NB4 (cell line): ENCODE results near the gene FER.
"Not testable (repeated sequence)": the region's sequence is repeated elsewhere in the genome, so short reads cannot be mapped to it uniquely, and the experiment has no call there.

Experiments used
- DNase-seq: peaks from one replicate; pipeline ENCODE4 v3.0.0; 2010; ENCODE audit warnings: low read depth
- H3K4me3 ChIP-seq: one replicate; pipeline ENCODE4 v1.5.1; 2011; ENCODE audit warnings: mild to moderate bottlenecking, low read depth, low read length, moderate library complexity
- CTCF ChIP-seq: IDR thresholded peaks from one replicate; pipeline ENCODE4 v1.5.1; 2012; ENCODE audit warnings: low read depth, low read length
- MAX ChIP-seq: IDR thresholded peaks from 2 replicates; pipeline ENCODE4 v1.6.1; 2011; ENCODE audit warnings: low read depth, low read length
- MYC ChIP-seq: IDR thresholded peaks from 2 replicates; pipeline ENCODE4 v1.6.1; 2011; ENCODE audit warnings: low read depth, low read length
- POLR2A ChIP-seq: IDR thresholded peaks from 2 replicates; pipeline ENCODE4 v1.6.1; 2011; ENCODE audit warnings: mild to moderate bottlenecking; ENCODE audit not compliant: insufficient read length; ENCODE audit errors: extremely low read depth

FER gene

GRCh38 chr5:109003928-109004327 lies 256.2 kb downstream of the FER start:
- no peak overlapping the region for H3K4me3 ChIP-seq
- DNase-seq: no peak
- TF ChIP-seq MYC (no peak), POLR2A (no peak), MAX (no peak), CTCF (no peak)

GRCh38 chr5:109005297-109006009 lies 257.8 kb downstream of the FER start:
- H3K4me3 ChIP-seq: no peak overlapping the region
- no peak for DNase-seq
- TF ChIP-seq MYC: no peak
- no peak for TF ChIP-seq MAX
- no peak for TF ChIP-seq POLR2A
- no peak for TF ChIP-seq CTCF

- no peak overlapping the region for H3K4me3 ChIP-seq
- TF ChIP-seq MAX (no peak), POLR2A (no peak), CTCF (no peak), MYC (no peak)
- no peak for DNase-seq
These were observed 258.4 kb downstream of the FER start for GRCh38 chr5:109006129-109006528.

GRCh38 chr5:109016300-109016699 lies 268.6 kb downstream of the FER start:
- no peak for TF ChIP-seq MYC
- no peak for TF ChIP-seq MAX
- TF ChIP-seq POLR2A: no peak
- TF ChIP-seq CTCF: no peak
- DNase-seq: no peak
- H3K4me3 ChIP-seq: no peak overlapping the region

GRCh38 chr5:109022056-109022455 lies 274.4 kb downstream of the FER start:
- H3K4me3 ChIP-seq: no peak overlapping the region
- no peak for DNase-seq
- TF ChIP-seq MAX (no peak), MYC (no peak), CTCF (no peak), POLR2A (no peak)

- H3K4me3 ChIP-seq, DNase-seq: not testable (repeated sequence)
These were observed 278.0 kb downstream of the FER start for GRCh38 chr5:109025729-109026128.
